K562 (cell line): ENCODE results near the gene ZBTB32. TPM values are rescaled to one million over a fixed set of nuclear protein-coding genes. Genes with fewer than 3 reads are reported as not detected.

Experiments
- ATF1 ChIP-seq, 2 experiments: fragments of 450-650 bp in 1 of 2; IDR thresholded peaks; 2 replicates each; pipeline ENCODE4 v1.6.1; 2016; ENCODE audit warnings: missing compliant biosample characterization in 1 of 2, missing genetic modification characterization in 1 of 2
- ATF7 ChIP-seq: fragments of 450-650 bp; IDR thresholded peaks from 2 replicates; pipeline ENCODE4 v1.7.1; 2014; ENCODE audit warnings: mild to moderate bottlenecking, moderate library complexity
- DDX20 ChIP-seq: fragments of 450-650 bp; IDR thresholded peaks from 2 replicates; pipeline ENCODE4 v1.6.1; 2016; ENCODE audit warnings: missing genetic modification characterization, low read depth, mild to moderate bottlenecking, missing compliant biosample characterization, moderate library complexity
- FOXK1 ChIP-seq: sonication (generic); formaldehyde crosslinking; IDR thresholded peaks from 2 replicates; pipeline ENCODE4 v1.8.0; 2022; ENCODE audit warnings: missing genetic modification reagents, mild to moderate bottlenecking, borderline replicate concordance
- GABPA ChIP-seq: fragments of 200-800 bp; sonication (Bioruptor generic); conservative IDR thresholded peaks from 2 replicates; pipeline ENCODE4 v1.6.1; 2016; ENCODE audit warnings: low read depth, missing genetic modification characterization, missing compliant biosample characterization
- HDAC2 ChIP-seq: fragments of 450-650 bp; IDR thresholded peaks from 2 replicates; pipeline ENCODE4 v1.6.1; 2016; ENCODE audit warnings: mild to moderate bottlenecking
- MEIS2 ChIP-seq: fragments of 450-650 bp; IDR thresholded peaks from 2 replicates; pipeline ENCODE4 v1.6.1; 2014; ENCODE audit warnings: mild to moderate bottlenecking; ENCODE audit not compliant: partially characterized antibody
- NR2C2 ChIP-seq, 2 experiments: fragments of 200-800 bp in 1 of 2; sonication (Bioruptor generic) in 1 of 2; sonication (generic) in 1 of 2; formaldehyde crosslinking in 1 of 2; IDR thresholded peaks; 2 replicates each; pipeline versions ENCODE4 v1.6.1 to v1.8.0; 2016 to 2022; ENCODE audit warnings: mild to moderate bottlenecking in 1 of 2, missing compliant biosample characterization in 1 of 2, missing genetic modification characterization in 1 of 2, missing genetic modification reagents in 1 of 2
- NRF1 ChIP-seq, 2 experiments: fragments of 450-650 bp; IDR thresholded peaks in 1 of 2; conservative IDR thresholded peaks in 1 of 2; 2 replicates each; pipeline ENCODE4 v1.6.1; 2014; ENCODE audit warnings: mild to moderate bottlenecking in 2 of 2
- POLR2G ChIP-seq: fragments of 200-400 bp; formaldehyde crosslinking; IDR thresholded peaks from 2 replicates; pipeline ENCODE4 v1.6.1; 2017; ENCODE audit warnings: low read depth, mild to moderate bottlenecking, antibody characterized with exemption, low read length, moderate library complexity
- SIN3A ChIP-seq, 2 experiments: fragments of 150-350 bp in 1 of 2; IDR thresholded peaks; 2 replicates each; pipeline ENCODE4 v1.6.1; 2011 to 2016; ENCODE audit warnings: borderline replicate concordance in 2 of 2, low read depth in 2 of 2, low read length in 2 of 2, mild to moderate bottlenecking in 2 of 2, moderate library complexity in 2 of 2; ENCODE audit not compliant: control insufficient read depth in 1 of 2
- SPI1 ChIP-seq: IDR thresholded peaks from 2 replicates; pipeline ENCODE4 v1.6.1; 2011; ENCODE audit warnings: low read depth, low read length, control low read depth, borderline replicate concordance
- ZBTB33 ChIP-seq: sonication (generic); formaldehyde crosslinking; IDR thresholded peaks from 2 replicates; pipeline ENCODE4 v1.8.1; 2023; ENCODE audit warnings: mild to moderate bottlenecking, missing genetic modification reagents
- ZKSCAN3 ChIP-seq: fragments of 250-450 bp; sonication (Bioruptor Pico); IDR thresholded peaks from 2 replicates; pipeline ENCODE4 v1.4.0; 2020
- polyA plus RNA-seq, 8 experiments: library from polyadenylated mRNA; depleted of rRNA in 4 of 8; stranded (reverse) in 5 of 8; unstranded in 3 of 8; fragments of >200 nt; fragmentation: Nextera tagmentation in 2 of 8; fragmentation: Illumina TruSeq in 1 of 8; extraction: Ambion mirVana in 2 of 8; extraction: Trizol in 1 of 8; gene quantifications; 2 replicates each; pipeline versions ENCODE4 v1.2.1 to v1.2.3, GENCODE V29; 2011 to 2014; ENCODE audit warnings: inconsistent platforms in 1 of 8, missing spikeins in 1 of 8
- total RNA-seq, 7 experiments: library from RNA; depleted of rRNA in 6 of 7; stranded (reverse); fragments of >200 nt in 6 of 7; fragmentation: Illumina TruSeq in 2 of 7; extraction: Trizol in 2 of 7; gene quantifications; 2 replicates each; pipeline versions ENCODE4 v1.2.1 to v1.2.3, GENCODE V29; 2011 to 2021; ENCODE audit warnings: low replicate concordance in 1 of 7
- TF ChIP-seq, protein P1 (sequence below), 2 experiments: fragments of 450-650 bp; conservative IDR thresholded peaks; 2 replicates each; pipeline ENCODE4 v1.6.1; 2017; ENCODE audit warnings: mild to moderate bottlenecking in 2 of 2, moderate library complexity in 2 of 2
- TF ChIP-seq, protein P2 (sequence below): fragments of 450-650 bp; formaldehyde crosslinking; IDR thresholded peaks from 2 replicates; pipeline ENCODE4 v1.4.0; 2022; ENCODE audit warnings: mild to moderate bottlenecking, moderate library complexity
- TF ChIP-seq, protein P3 (sequence below): fragments of 450-650 bp; IDR thresholded peaks from 2 replicates; pipeline ENCODE4 v1.6.1; 2014; ENCODE audit warnings: low read depth, mild to moderate bottlenecking, moderate library complexity, borderline replicate concordance
- TF ChIP-seq, protein P4 (sequence below): sonication (generic); formaldehyde crosslinking; IDR thresholded peaks from 2 replicates; pipeline ENCODE4 v1.8.0; 2022; ENCODE audit warnings: missing genetic modification reagents, mild to moderate bottlenecking, borderline replicate concordance

Gene ZBTB32
- total and polyA plus RNA-seq, 9 of the 15 experiments (the other 6 are each of a cell fraction or from before 2014, with no cell fraction given) = 0.20 TPM; not detected in 8

GRCh38 chr19:35745328-35746086 is 41.1 kb downstream of the ZBTB32 start, which contains the start of the genes PSENEN and U2AF1L4 (continued):
- TF ChIP-seq, protein P1, sequence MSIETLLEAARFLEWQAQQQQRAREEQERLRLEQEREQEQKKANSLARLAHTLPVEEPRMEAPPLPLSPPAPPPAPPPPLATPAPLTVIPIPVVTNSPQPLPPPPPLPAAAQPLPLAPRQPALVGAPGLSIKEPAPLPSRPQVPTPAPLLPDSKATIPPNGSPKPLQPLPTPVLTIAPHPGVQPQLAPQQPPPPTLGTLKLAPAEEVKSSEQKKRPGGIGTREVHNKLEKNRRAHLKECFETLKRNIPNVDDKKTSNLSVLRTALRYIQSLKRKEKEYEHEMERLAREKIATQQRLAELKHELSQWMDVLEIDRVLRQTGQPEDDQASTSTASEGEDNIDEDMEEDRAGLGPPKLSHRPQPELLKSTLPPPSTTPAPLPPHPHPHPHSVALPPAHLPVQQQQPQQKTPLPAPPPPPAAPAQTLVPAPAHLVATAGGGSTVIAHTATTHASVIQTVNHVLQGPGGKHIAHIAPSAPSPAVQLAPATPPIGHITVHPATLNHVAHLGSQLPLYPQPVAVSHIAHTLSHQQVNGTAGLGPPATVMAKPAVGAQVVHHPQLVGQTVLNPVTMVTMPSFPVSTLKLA (conservative IDR thresholded peaks at IDR 0.05) = peak in 1 of 2 experiments; percentile 20; a peak in 3 of 4 replicates
- no peak for TF ChIP-seq DDX20 (tag)
- TF ChIP-seq SPI1 = peak; percentile 46; the same call in 1 of the 2 replicates
- peak; percentile 39; the same call in 1 of the 2 replicates for TF ChIP-seq ATF1 (CRISPR knock-in tag; IDR thresholded peaks at IDR 0.05)
- TF ChIP-seq ATF1 (tag; IDR thresholded peaks at IDR 0.05) = peak; percentile 93
- TF ChIP-seq GABPA (tag) = peak; percentile 98
- TF ChIP-seq, protein P2, sequence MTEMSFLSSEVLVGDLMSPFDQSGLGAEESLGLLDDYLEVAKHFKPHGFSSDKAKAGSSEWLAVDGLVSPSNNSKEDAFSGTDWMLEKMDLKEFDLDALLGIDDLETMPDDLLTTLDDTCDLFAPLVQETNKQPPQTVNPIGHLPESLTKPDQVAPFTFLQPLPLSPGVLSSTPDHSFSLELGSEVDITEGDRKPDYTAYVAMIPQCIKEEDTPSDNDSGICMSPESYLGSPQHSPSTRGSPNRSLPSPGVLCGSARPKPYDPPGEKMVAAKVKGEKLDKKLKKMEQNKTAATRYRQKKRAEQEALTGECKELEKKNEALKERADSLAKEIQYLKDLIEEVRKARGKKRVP (CRISPR knock-in tag) = 0 out of 2 replicates have a peak, but pooled peaks have one; percentile 32
- TF ChIP-seq, protein P3, sequence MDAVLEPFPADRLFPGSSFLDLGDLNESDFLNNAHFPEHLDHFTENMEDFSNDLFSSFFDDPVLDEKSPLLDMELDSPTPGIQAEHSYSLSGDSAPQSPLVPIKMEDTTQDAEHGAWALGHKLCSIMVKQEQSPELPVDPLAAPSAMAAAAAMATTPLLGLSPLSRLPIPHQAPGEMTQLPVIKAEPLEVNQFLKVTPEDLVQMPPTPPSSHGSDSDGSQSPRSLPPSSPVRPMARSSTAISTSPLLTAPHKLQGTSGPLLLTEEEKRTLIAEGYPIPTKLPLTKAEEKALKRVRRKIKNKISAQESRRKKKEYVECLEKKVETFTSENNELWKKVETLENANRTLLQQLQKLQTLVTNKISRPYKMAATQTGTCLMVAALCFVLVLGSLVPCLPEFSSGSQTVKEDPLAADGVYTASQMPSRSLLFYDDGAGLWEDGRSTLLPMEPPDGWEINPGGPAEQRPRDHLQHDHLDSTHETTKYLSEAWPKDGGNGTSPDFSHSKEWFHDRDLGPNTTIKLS = peak; percentile 62; the same call in 1 of the 2 replicates
- TF ChIP-seq HDAC2 = peak; percentile 19; the same call in 1 of the 2 replicates
- TF ChIP-seq ATF7 = peak; percentile 92
- 0 out of 2 replicates have a peak, but pooled peaks have one; percentile 24 for TF ChIP-seq FOXK1 (CRISPR knock-in tag)
- TF ChIP-seq NR2C2 (CRISPR knock-in tag; IDR thresholded peaks at IDR 0.05) = no peak
- TF ChIP-seq NR2C2 (tag; IDR thresholded peaks at IDR 0.05) = peak; percentile 93
- TF ChIP-seq SIN3A (IDR thresholded peaks at IDR 0.05; ENCODE audit: borderline replicate concordance in 2 of 2, control insufficient read depth in 1 of 2, low read depth in 2 of 2, low read length in 2 of 2) = peak; percentile 87 to 88; a peak in 3 of 4 replicates
- TF ChIP-seq, protein P4, sequence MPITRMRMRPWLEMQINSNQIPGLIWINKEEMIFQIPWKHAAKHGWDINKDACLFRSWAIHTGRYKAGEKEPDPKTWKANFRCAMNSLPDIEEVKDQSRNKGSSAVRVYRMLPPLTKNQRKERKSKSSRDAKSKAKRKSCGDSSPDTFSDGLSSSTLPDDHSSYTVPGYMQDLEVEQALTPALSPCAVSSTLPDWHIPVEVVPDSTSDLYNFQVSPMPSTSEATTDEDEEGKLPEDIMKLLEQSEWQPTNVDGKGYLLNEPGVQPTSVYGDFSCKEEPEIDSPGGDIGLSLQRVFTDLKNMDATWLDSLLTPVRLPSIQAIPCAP (CRISPR knock-in tag) = 0 out of 2 replicates have a peak, but pooled peaks have one; percentile 43
- peak; percentile 92 for TF ChIP-seq MEIS2
- TF ChIP-seq POLR2G = no peak
- no peak for TF ChIP-seq ZKSCAN3 (CRISPR knock-in tag)
- TF ChIP-seq NRF1 (conservative IDR thresholded peaks at IDR 0.05 in 1 of 2, IDR thresholded peaks at IDR 0.05 in 1 of 2) = peak; percentile 99
- TF ChIP-seq ZBTB33 (CRISPR knock-in tag) = no peak
